Activated B cell treated with CpG ODN at 0.5 μM for 24 hours (primary cell): Measurements from ENCODE around the gene PDE10A. TPM values are rescaled to one million over a fixed set of nuclear protein-coding genes. Genes with fewer than 3 reads are reported as not detected.

Experiments used
- ATAC-seq: fragments of 200-7000 bp; cut with Tn5 transposase; one replicate; pipeline ENCODE4 v1.10.0; 2021; ENCODE audit warnings: low read depth, mild to moderate bottlenecking, moderate library complexity
- CTCF ChIA-PET: fragments of 350-600 bp; sonication (Branson Sonifier 250); formaldehyde crosslinking; loops from one replicate; lab custom pipeline; 2021; ENCODE audit warnings: antibody characterized with exemption; lab: Charles Lee
- POLR2A ChIA-PET: fragments of 350-600 bp; sonication (Branson Sonifier 250); formaldehyde crosslinking; loops from one replicate; lab custom pipeline; 2021; ENCODE audit warnings: antibody characterized with exemption; lab: Charles Lee
- DNase-seq: peaks from one replicate; pipeline ENCODE4 v3.0.0; 2022
- H3K27ac Mint-ChIP-seq: one replicate; pipeline ENCODE4 v1.8.0; 2020; ENCODE audit warnings: mixed read lengths
- H3K27me3 Mint-ChIP-seq: one replicate; pipeline ENCODE4 v1.8.0; 2021; ENCODE audit warnings: mixed read lengths
- H3K36me3 Mint-ChIP-seq: one replicate; pipeline ENCODE4 v1.8.0; 2021; ENCODE audit warnings: low read depth, mixed read lengths
- H3K4me1 Mint-ChIP-seq: one replicate; pipeline ENCODE4 v1.8.0; 2021; ENCODE audit warnings: mixed read lengths
- H3K4me3 Mint-ChIP-seq: one replicate; pipeline ENCODE4 v1.8.0; 2020; ENCODE audit warnings: mild to moderate bottlenecking, mixed read lengths
- H3K9me3 Mint-ChIP-seq: one replicate; pipeline ENCODE4 v1.8.0; 2020; ENCODE audit warnings: mixed read lengths
- intact Hi-C: fragments of 100-400 bp; cut with micrococcal nuclease; formaldehyde crosslinking; loops from one replicate; pipeline ENCODE4 v1.15.1; 2024
- total RNA-seq: library from RNA; stranded (reverse); gene quantifications from 2 replicates; pipeline ENCODE4 v1.2.3, GENCODE V29; 2022
- TF ChIP-seq, protein P1 (sequence below): fragments of 200-600 bp; IDR thresholded peaks from one replicate; pipeline ENCODE4 v1.8.0; 2022; ENCODE audit warnings: antibody characterized with exemption, mild to moderate bottlenecking

The PDE10A gene
- total RNA-seq, 1 donor from 2014 or later, result not detected

DNA sequence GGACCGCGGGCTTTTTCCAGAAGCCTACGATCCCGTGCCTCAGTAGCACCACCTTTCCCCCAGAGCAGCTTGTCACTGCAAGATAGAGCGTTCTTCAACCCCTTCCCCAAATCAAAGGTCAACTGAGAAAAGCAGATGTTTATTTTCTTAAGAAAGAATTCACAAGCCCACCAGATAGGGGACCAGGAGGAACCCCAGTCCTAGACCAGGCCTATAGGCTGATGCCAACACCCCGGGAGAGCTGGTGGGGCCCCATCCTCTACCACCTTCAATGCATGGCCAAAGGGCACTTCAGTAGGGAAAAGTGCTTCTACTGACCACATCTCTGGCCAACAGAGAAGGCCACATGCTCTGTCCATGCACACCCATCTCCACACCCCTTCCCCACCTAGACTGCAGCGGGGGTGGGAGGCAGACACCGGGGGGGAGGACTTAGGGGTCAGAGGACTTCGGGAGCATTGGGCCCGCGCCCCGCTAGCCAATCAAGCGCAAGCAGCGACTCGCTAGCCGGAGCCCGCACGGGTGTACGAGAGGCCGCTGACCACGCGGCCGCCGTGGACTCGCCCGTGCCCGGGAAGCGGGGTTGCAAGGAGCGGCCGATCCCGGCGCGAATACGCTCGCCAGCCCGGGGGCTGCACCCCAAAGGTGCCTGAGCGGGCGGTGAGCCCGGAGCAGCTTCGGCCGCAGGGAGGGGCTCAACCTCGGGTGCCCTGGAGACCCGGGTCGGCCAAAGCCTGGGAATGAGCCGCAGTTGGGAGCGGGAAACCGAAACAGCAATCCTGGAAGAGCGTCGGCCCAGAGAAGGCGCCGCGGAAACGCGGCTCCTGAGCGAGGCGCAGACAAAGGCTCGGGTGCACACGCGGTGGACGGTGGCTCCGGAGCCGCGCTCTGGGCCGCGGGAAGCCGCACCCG, 2.8 kb downstream of the PDE10A start:
- H3K27me3 Mint-ChIP-seq, result peaks cover 40% of the 10 kb centered on the region
- H3K4me1 Mint-ChIP-seq, result peaks cover 2% of the 10 kb centered on the region
- TF ChIP-seq, protein P1, sequence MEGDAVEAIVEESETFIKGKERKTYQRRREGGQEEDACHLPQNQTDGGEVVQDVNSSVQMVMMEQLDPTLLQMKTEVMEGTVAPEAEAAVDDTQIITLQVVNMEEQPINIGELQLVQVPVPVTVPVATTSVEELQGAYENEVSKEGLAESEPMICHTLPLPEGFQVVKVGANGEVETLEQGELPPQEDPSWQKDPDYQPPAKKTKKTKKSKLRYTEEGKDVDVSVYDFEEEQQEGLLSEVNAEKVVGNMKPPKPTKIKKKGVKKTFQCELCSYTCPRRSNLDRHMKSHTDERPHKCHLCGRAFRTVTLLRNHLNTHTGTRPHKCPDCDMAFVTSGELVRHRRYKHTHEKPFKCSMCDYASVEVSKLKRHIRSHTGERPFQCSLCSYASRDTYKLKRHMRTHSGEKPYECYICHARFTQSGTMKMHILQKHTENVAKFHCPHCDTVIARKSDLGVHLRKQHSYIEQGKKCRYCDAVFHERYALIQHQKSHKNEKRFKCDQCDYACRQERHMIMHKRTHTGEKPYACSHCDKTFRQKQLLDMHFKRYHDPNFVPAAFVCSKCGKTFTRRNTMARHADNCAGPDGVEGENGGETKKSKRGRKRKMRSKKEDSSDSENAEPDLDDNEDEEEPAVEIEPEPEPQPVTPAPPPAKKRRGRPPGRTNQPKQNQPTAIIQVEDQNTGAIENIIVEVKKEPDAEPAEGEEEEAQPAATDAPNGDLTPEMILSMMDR, result no peak
- intact Hi-C loops, result no loop called here
- ChIA-PET POLR2A (no interaction called here), CTCF (no interaction called here)
- H3K4me3 Mint-ChIP-seq, result no peak overlapping the region
- no peaks in the 10 kb centered on the region for H3K36me3 Mint-ChIP-seq
- no peak for DNase-seq
- no peak overlapping the region for H3K27ac Mint-ChIP-seq
- no peaks in the 10 kb centered on the region for H3K9me3 Mint-ChIP-seq
- no peak for ATAC-seq

DNA sequence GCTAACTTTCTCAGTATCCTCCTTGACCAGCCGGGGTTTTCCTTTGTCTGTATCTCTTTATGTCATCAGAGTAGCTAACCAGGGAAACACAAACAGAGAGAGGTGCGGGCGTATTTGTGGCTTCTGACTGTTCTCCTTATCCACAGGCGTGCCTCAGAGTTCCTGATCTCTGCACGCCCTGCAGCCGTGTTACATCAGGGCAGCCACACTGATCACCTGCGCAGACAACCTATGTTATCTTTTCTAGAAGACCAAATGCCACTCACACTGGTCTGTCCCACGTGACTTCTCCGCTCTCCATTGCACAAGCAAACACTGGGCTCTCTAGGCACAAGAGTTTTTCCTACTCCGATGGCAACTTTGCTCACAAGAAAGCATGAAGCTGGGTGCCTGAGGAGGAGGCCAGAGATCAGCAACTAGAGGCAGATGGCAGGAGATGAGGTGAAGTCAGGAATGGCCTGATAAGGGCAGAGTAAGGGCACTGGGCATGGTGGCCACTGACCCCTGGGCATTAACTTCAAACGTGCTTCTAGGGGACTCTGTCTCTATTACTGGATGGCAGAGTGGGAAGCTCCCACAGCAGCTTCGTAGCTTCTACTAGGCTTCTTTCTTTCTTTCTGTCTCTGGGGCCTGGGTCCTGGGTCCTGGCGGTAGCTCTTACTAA, 4.5 kb downstream of the PDE10A start:
- peaks cover 25% of the 10 kb centered on the region for H3K27me3 Mint-ChIP-seq

DNA sequence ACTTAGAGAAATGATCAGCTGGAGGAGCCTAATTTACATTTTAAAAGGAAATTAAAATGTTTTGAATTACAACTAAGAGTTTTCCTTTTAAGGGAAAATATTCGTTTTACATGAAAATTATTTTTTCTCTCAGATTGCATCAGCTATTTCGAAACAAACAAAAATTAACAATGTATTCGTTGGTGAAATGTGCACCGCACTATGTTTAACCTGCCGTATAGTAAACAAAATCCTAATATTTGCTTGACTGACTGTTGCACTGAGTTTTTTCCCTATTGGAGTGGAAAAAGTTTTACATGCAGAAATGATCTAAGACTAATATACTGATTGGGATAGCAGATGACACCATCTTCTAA, 5.7 kb downstream of the PDE10A start:
- Mint-ChIP-seq H3K9me3 (no peaks in the 10 kb centered on the region), H3K4me3 (no peak overlapping the region), H3K27ac (no peak overlapping the region), H3K27me3 (peaks cover 22% of the 10 kb centered on the region), H3K4me1 (no peaks in the 10 kb centered on the region), H3K36me3 (no peaks in the 10 kb centered on the region)
- DNase-seq, result no peak
- no peak for ATAC-seq
- ChIA-PET CTCF (no interaction called here), POLR2A (no interaction called here)
- intact Hi-C loops, result no loop called here
- TF ChIP-seq, protein P1, result no peak

More for the DNA sequence above, 4.5 kb downstream of the PDE10A start:
- DNase-seq (no peak), ATAC-seq (no peak)
- intact Hi-C loops, result no loop called here
- H3K4me3 Mint-ChIP-seq, result no peak overlapping the region
- ChIA-PET CTCF (no interaction called here), POLR2A (no interaction called here)
- H3K9me3 Mint-ChIP-seq, result no peaks in the 10 kb centered on the region
- TF ChIP-seq, protein P1, result no peak
- peaks cover under 1% of the 10 kb centered on the region for H3K4me1 Mint-ChIP-seq
- H3K36me3 Mint-ChIP-seq, result no peaks in the 10 kb centered on the region
- no peak overlapping the region for H3K27ac Mint-ChIP-seq

DNA sequence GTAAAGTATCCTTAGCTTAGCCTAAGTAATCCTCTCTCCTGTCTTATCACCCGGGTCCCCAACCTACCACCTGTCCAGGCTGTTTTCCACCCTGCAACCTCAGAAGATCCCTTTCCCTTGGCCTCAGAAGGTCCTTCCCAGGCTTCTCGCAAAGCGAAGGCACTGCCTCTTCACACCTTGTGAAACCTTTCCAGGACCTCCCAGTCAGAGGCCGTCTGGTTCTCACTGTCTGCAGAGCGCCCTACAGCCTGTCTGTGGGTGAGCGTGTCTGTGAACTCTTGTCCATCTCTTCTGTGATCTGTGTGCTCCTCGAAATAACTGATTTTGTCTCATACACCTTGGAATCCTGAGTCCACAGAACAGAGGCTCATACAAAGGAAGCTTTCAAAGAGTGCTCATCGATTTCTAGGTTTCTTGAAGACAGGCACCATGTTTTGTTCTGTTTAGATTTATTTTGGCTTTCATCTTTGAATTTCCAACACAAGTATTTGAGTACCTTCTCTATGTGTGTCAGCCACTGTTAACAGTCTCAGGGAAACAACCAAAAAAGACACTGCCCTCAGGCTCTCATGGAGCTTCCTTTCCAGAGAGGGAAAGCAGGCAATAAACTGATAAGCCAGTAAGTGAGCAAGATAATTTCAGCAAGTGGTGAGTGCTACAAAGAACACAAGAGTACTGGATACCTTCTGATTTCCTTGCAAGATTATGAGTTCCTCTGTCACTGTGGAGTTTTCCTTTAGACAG, 6.3 kb downstream of the PDE10A start:
- ATAC-seq (no peak), DNase-seq (no peak)
- TF ChIP-seq, protein P1, result no peak
- no peaks in the 10 kb centered on the region for H3K4me1 Mint-ChIP-seq
- intact Hi-C loops, result no loop called here
- CTCF ChIA-PET, result no interaction called here
- H3K9me3 Mint-ChIP-seq, result no peaks in the 10 kb centered on the region
- H3K27me3 Mint-ChIP-seq, result peaks cover 22% of the 10 kb centered on the region
- H3K27ac Mint-ChIP-seq, result no peak overlapping the region
- POLR2A ChIA-PET, result no interaction called here
- H3K36me3 Mint-ChIP-seq, result no peaks in the 10 kb centered on the region
- no peak overlapping the region for H3K4me3 Mint-ChIP-seq

DNA sequence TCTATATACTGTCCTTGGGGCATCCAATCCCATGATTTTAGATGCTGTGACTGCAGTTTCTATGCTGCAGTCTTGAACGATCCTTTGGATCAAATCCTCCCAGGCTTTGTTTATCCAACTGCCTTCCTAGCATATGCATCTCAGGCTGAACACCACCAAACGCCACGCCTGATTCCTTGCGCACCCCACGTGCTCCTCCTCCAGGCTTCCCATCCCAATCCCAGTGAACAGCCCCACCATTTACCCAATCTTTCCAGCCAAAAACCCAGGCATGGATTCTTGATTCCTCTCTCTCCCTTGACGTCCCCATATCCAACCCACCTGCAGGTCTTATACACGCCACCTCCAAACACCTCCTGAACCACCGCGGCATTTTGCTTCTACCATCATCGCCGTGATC, 7.8 kb downstream of the PDE10A start:
- POLR2A ChIA-PET, result no interaction called here
- H3K27ac Mint-ChIP-seq, result no peak overlapping the region
- DNase-seq, result no peak
- intact Hi-C loops, result no loop called here
- TF ChIP-seq, protein P1, result no peak
- CTCF ChIA-PET, result no interaction called here
- no peak overlapping the region for H3K4me3 Mint-ChIP-seq
- H3K36me3 Mint-ChIP-seq, result no peaks in the 10 kb centered on the region
- ATAC-seq, result no peak
- H3K9me3 Mint-ChIP-seq, result peaks cover 4% of the 10 kb centered on the region
- no peaks in the 10 kb centered on the region for H3K4me1 Mint-ChIP-seq
- H3K27me3 Mint-ChIP-seq, result peaks cover 22% of the 10 kb centered on the region
